Osteocyte (in vitro differentiated cells): ENCODE data around the gene CYP46A1. TPM values are rescaled to one million over a fixed set of nuclear protein-coding genes. Genes with fewer than 3 reads are reported as not detected.

Source experiments
- DNase-seq: peaks from one replicate; pipeline ENCODE4 v3.0.0; 2021; ENCODE audit warnings: mixed read lengths; ENCODE audit not compliant: unreplicated experiment; ENCODE audit errors: extremely low spot score
- H3K27ac Mint-ChIP-seq: one replicate; pipeline ENCODE4 v1.8.0; 2021; ENCODE audit warnings: mild to moderate bottlenecking, mixed read lengths; ENCODE audit not compliant: unreplicated experiment
- H3K27me3 Mint-ChIP-seq: one replicate; pipeline ENCODE4 v1.8.0; 2021; ENCODE audit warnings: mixed read lengths; ENCODE audit not compliant: unreplicated experiment
- H3K36me3 Mint-ChIP-seq: one replicate; pipeline ENCODE4 v1.8.0; 2021; ENCODE audit warnings: mixed read lengths; ENCODE audit not compliant: unreplicated experiment
- H3K4me1 Mint-ChIP-seq: one replicate; pipeline ENCODE4 v1.8.0; 2021; ENCODE audit warnings: mixed read lengths; ENCODE audit not compliant: unreplicated experiment
- H3K4me3 Mint-ChIP-seq: one replicate; pipeline ENCODE4 v1.8.0; 2021; ENCODE audit warnings: mild to moderate bottlenecking, moderate library complexity, mixed read lengths; ENCODE audit not compliant: unreplicated experiment
- H3K9me3 Mint-ChIP-seq: one replicate; pipeline ENCODE4 v1.8.0; 2021; ENCODE audit warnings: mixed read lengths; ENCODE audit not compliant: unreplicated experiment
- total RNA-seq: library from RNA; stranded (reverse); gene quantifications from 2 replicates; pipeline ENCODE4 v1.2.1, GENCODE V29; 2021
- TF ChIP-seq, protein P1 (sequence below): fragments of 200-600 bp; sonication (generic); IDR thresholded peaks from 2 replicates; pipeline ENCODE4 v1.5.0; 2021; ENCODE audit warnings: antibody characterized with exemption, mild to moderate bottlenecking, moderate library complexity

CYP46A1 gene
- total RNA-seq, 1 donor from 2014 or later, result 1.3 TPM

- H3K4me3 Mint-ChIP-seq, result no peak overlapping the region
- H3K27me3 Mint-ChIP-seq, result no peaks in the 10 kb centered on the region
- H3K9me3 Mint-ChIP-seq, result no peaks in the 10 kb centered on the region
- TF ChIP-seq, protein P1, sequence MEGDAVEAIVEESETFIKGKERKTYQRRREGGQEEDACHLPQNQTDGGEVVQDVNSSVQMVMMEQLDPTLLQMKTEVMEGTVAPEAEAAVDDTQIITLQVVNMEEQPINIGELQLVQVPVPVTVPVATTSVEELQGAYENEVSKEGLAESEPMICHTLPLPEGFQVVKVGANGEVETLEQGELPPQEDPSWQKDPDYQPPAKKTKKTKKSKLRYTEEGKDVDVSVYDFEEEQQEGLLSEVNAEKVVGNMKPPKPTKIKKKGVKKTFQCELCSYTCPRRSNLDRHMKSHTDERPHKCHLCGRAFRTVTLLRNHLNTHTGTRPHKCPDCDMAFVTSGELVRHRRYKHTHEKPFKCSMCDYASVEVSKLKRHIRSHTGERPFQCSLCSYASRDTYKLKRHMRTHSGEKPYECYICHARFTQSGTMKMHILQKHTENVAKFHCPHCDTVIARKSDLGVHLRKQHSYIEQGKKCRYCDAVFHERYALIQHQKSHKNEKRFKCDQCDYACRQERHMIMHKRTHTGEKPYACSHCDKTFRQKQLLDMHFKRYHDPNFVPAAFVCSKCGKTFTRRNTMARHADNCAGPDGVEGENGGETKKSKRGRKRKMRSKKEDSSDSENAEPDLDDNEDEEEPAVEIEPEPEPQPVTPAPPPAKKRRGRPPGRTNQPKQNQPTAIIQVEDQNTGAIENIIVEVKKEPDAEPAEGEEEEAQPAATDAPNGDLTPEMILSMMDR, result no peak
- no peaks in the 10 kb centered on the region for H3K36me3 Mint-ChIP-seq
- no peak for DNase-seq
- H3K27ac Mint-ChIP-seq, result peak overlapping the region; percentile 75
- H3K4me1 Mint-ChIP-seq, result peaks cover 62% of the 10 kb centered on the region
Measured at GRCh38 chr14:99747167-99747566, 63.1 kb downstream of the CYP46A1 start.

GRCh38 chr14:99747582-99748330 lies 63.7 kb downstream of the CYP46A1 start:
- DNase-seq, result no peak
- TF ChIP-seq, protein P1, result no peak
- H3K36me3 Mint-ChIP-seq, result no peaks in the 10 kb centered on the region
- no peak overlapping the region for H3K4me3 Mint-ChIP-seq
- H3K4me1 Mint-ChIP-seq, result peaks cover 68% of the 10 kb centered on the region
- no peaks in the 10 kb centered on the region for H3K9me3 Mint-ChIP-seq
- H3K27me3 Mint-ChIP-seq, result no peaks in the 10 kb centered on the region
- H3K27ac Mint-ChIP-seq, result no peak overlapping the region

DNA sequence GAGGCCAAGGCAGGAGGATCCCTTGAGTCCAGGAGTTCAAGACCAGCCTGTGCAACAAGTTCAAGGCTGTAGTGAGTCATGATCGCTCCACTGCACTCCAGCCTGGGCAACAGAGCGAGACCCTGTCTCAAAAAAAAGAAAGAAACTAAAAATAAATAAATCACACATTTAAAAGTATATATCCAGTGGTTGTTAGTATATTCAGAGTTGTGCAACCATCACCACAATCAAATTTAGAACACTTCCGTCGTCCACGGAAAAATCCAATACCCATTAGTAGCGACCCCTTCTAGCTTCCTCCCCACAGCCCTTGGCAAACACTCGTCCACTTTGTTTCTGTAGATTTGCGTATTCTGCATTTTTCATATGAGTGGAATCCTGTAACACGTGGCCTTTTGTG lies 64.4 kb downstream of the CYP46A1 start:
- Mint-ChIP-seq H3K36me3 (no peaks in the 10 kb centered on the region), H3K4me1 (peaks cover 73% of the 10 kb centered on the region), H3K27me3 (no peaks in the 10 kb centered on the region), H3K4me3 (no peak overlapping the region), H3K9me3 (no peaks in the 10 kb centered on the region), H3K27ac (no peak overlapping the region)
- DNase-seq, result no peak
- TF ChIP-seq, protein P1, result no peak

- DNase-seq, result no peak
- no peak overlapping the region for H3K4me3 Mint-ChIP-seq
- H3K27me3 Mint-ChIP-seq, result no peaks in the 10 kb centered on the region
- no peak overlapping the region for H3K27ac Mint-ChIP-seq
- H3K4me1 Mint-ChIP-seq, result peaks cover 74% of the 10 kb centered on the region
- no peaks in the 10 kb centered on the region for H3K36me3 Mint-ChIP-seq
- H3K9me3 Mint-ChIP-seq, result no peaks in the 10 kb centered on the region
- TF ChIP-seq, protein P1, result peak; percentile 29
Measured at GRCh38 chr14:99749142-99749541, 65.0 kb downstream of the CYP46A1 start.

GRCh38 chr14:99749763-99750715 lies 65.9 kb downstream of the CYP46A1 start:
- DNase-seq, result no peak
- TF ChIP-seq, protein P1, result no peak
- H3K36me3 Mint-ChIP-seq, result no peaks in the 10 kb centered on the region
- no peaks in the 10 kb centered on the region for H3K9me3 Mint-ChIP-seq
- peaks cover 74% of the 10 kb centered on the region for H3K4me1 Mint-ChIP-seq
- no peak overlapping the region for H3K4me3 Mint-ChIP-seq
- no peaks in the 10 kb centered on the region for H3K27me3 Mint-ChIP-seq
- peak overlapping the region; percentile 23 for H3K27ac Mint-ChIP-seq
